Stimulated activated naive CD8-positive, alpha-beta T cell treated with anti-CD3 and anti-CD28 coated beads, Interleukin-15, amount 100 ng/mL, for 72 hours (primary cell): Measurements from ENCODE around the gene SMIM36.
"Not testable (repeated sequence)": the region's sequence is repeated elsewhere in the genome, so short reads cannot be mapped to it uniquely, and the experiment has no call there.

ENCODE experiments used
- ATAC-seq: fragments of 150-1000 bp; cut with Tn5 transposase; 2 replicates; pipeline ENCODE4 v1.10.0; 2021; ENCODE audit warnings: mild to moderate bottlenecking, moderate library complexity
- DNase-seq, 2 donors: peaks; one replicate each; pipeline ENCODE4 v3.0.0; 2021 to 2022
- H3K27ac Mint-ChIP-seq, 2 donors: one replicate each; pipeline ENCODE4 v1.8.0; 2022; ENCODE audit warnings: mild to moderate bottlenecking in 2 of 2, mixed read lengths in 2 of 2, moderate library complexity in 2 of 2
- H3K27me3 Mint-ChIP-seq: one replicate; pipeline ENCODE4 v1.8.0; 2022; ENCODE audit warnings: mixed read lengths
- H3K4me1 Mint-ChIP-seq: one replicate; pipeline ENCODE4 v1.8.0; 2022; ENCODE audit warnings: mild to moderate bottlenecking, mixed read lengths
- H3K4me3 Mint-ChIP-seq, 2 donors: one replicate each; pipeline ENCODE4 v1.8.0; 2022; ENCODE audit warnings: mild to moderate bottlenecking in 2 of 2, mixed read lengths in 2 of 2, moderate library complexity in 1 of 2
- H3K9me3 Mint-ChIP-seq, 2 donors: one replicate each; pipeline ENCODE4 v1.8.0; 2022; ENCODE audit warnings: mixed read lengths in 2 of 2

Gene SMIM36

GRCh38 chr17:55480631-55481315 lies 30.5 kb downstream of the SMIM36 start:
- H3K27me3 Mint-ChIP-seq, result peaks cover 8% of the 10 kb centered on the region
- H3K4me1 Mint-ChIP-seq, result no peaks in the 10 kb centered on the region
- H3K9me3 Mint-ChIP-seq, result no peaks in the 10 kb centered on the region
- DNase-seq (no peak), ATAC-seq (no peak)
- H3K27ac Mint-ChIP-seq, result no peak overlapping the region
- H3K4me3 Mint-ChIP-seq, result no peak overlapping the region

- DNase-seq (no peak), ATAC-seq (no peak)
- Mint-ChIP-seq H3K27me3 (peaks cover 8% of the 10 kb centered on the region), H3K9me3 (no peaks in the 10 kb centered on the region), H3K4me3 (no peak overlapping the region), H3K27ac (peak overlapping the region in 1 of 2 donors; percentile 13), H3K4me1 (no peaks in the 10 kb centered on the region)
Observed at GRCh38 chr17:55479903-55480302, 31.3 kb downstream of the SMIM36 start.

GRCh38 chr17:55478971-55479370 lies 32.3 kb downstream of the SMIM36 start:
- no peak overlapping the region for H3K4me3 Mint-ChIP-seq
- ATAC-seq (no peak), DNase-seq (no peak)
- no peaks in the 10 kb centered on the region for H3K9me3 Mint-ChIP-seq
- no peaks in the 10 kb centered on the region for H3K4me1 Mint-ChIP-seq
- peaks cover 8% of the 10 kb centered on the region for H3K27me3 Mint-ChIP-seq
- no peak overlapping the region for H3K27ac Mint-ChIP-seq

GRCh38 chr17:55466671-55467070 lies 44.6 kb downstream of the SMIM36 start:
- H3K9me3 Mint-ChIP-seq, result no peaks in the 10 kb centered on the region
- H3K4me3 Mint-ChIP-seq, result no peak overlapping the region
- no peak for DNase-seq
- peaks cover 8% of the 10 kb centered on the region for H3K4me1 Mint-ChIP-seq
- H3K27me3 Mint-ChIP-seq, result no peaks in the 10 kb centered on the region
- no peak for ATAC-seq
- H3K27ac Mint-ChIP-seq, result no peak overlapping the region

- not testable (repeated sequence) for H3K4me3 Mint-ChIP-seq, H3K27ac Mint-ChIP-seq, DNase-seq, H3K9me3 Mint-ChIP-seq, H3K4me1 Mint-ChIP-seq, H3K27me3 Mint-ChIP-seq, ATAC-seq
Observed at GRCh38 chr17:55465771-55466170, 45.5 kb downstream of the SMIM36 start.

GRCh38 chr17:55463600-55463999 lies 47.7 kb downstream of the SMIM36 start:
- ATAC-seq, result peak; percentile 72
- peaks cover 15% of the 10 kb centered on the region for H3K4me1 Mint-ChIP-seq
- H3K27ac Mint-ChIP-seq, result peak overlapping the region in 1 of 2 donors; percentile 37
- DNase-seq, result peak in 1 of 2 donors; percentile 32
- H3K4me3 Mint-ChIP-seq, result no peak overlapping the region
- no peaks in the 10 kb centered on the region for H3K27me3 Mint-ChIP-seq
- H3K9me3 Mint-ChIP-seq, result no peaks in the 10 kb centered on the region

GRCh38 chr17:55462711-55463110 lies 48.5 kb downstream of the SMIM36 start:
- Mint-ChIP-seq H3K4me3 (no peak overlapping the region), H3K27me3 (no peaks in the 10 kb centered on the region), H3K4me1 (peaks cover 20% of the 10 kb centered on the region), H3K9me3 (no peaks in the 10 kb centered on the region), H3K27ac (no peak overlapping the region)
- no peak for ATAC-seq
- DNase-seq, result no peak

GRCh38 chr17:55462234-55462633 lies 49.0 kb downstream of the SMIM36 start:
- no peak overlapping the region for H3K27ac Mint-ChIP-seq
- ATAC-seq (no peak), DNase-seq (no peak)
- no peaks in the 10 kb centered on the region for H3K27me3 Mint-ChIP-seq
- H3K9me3 Mint-ChIP-seq, result no peaks in the 10 kb centered on the region
- no peak overlapping the region for H3K4me3 Mint-ChIP-seq
- peaks cover 20% of the 10 kb centered on the region for H3K4me1 Mint-ChIP-seq

- DNase-seq (peak; percentile 7 to 67), ATAC-seq (peak; percentile 98)
- H3K9me3 Mint-ChIP-seq, result no peaks in the 10 kb centered on the region
- H3K4me1 Mint-ChIP-seq, result peaks cover 20% of the 10 kb centered on the region
- peaks cover 1% of the 10 kb centered on the region for H3K27me3 Mint-ChIP-seq
- no peak overlapping the region for H3K27ac Mint-ChIP-seq
- no peak overlapping the region for H3K4me3 Mint-ChIP-seq
Observed at GRCh38 chr17:55458978-55459377, 52.3 kb downstream of the SMIM36 start.

GRCh38 chr17:55458287-55458900 lies 52.9 kb downstream of the SMIM36 start:
- no peak for ATAC-seq
- H3K4me3 Mint-ChIP-seq, result no peak overlapping the region

GRCh38 chr17:55456307-55457240 lies 54.7 kb downstream of the SMIM36 start:
- H3K27me3 Mint-ChIP-seq, result peaks cover 6% of the 10 kb centered on the region
- DNase-seq, result no peak
- no peak for ATAC-seq
- peak overlapping the region in 1 of 2 donors; percentile 45 for H3K27ac Mint-ChIP-seq
- H3K4me3 Mint-ChIP-seq, result no peak overlapping the region
- no peaks in the 10 kb centered on the region for H3K9me3 Mint-ChIP-seq
- peaks cover 20% of the 10 kb centered on the region for H3K4me1 Mint-ChIP-seq

More at GRCh38 chr17:55458287-55458900, 52.9 kb downstream of the SMIM36 start:
- DNase-seq, result no peak
- no peaks in the 10 kb centered on the region for H3K9me3 Mint-ChIP-seq
- H3K4me1 Mint-ChIP-seq, result peaks cover 14% of the 10 kb centered on the region
- peaks cover 6% of the 10 kb centered on the region for H3K27me3 Mint-ChIP-seq
- no peak overlapping the region for H3K27ac Mint-ChIP-seq

GRCh38 chr17:55454906-55455474 lies 56.3 kb downstream of the SMIM36 start:
- DNase-seq (no peak), ATAC-seq (no peak)
- Mint-ChIP-seq H3K27me3 (peaks cover 7% of the 10 kb centered on the region), H3K27ac (no peak overlapping the region), H3K4me1 (peaks cover 20% of the 10 kb centered on the region), H3K4me3 (no peak overlapping the region), H3K9me3 (no peaks in the 10 kb centered on the region)

GRCh38 chr17:55453839-55454557 lies 57.3 kb downstream of the SMIM36 start:
- ATAC-seq (no peak), DNase-seq (no peak)
- H3K27me3 Mint-ChIP-seq, result peaks cover 14% of the 10 kb centered on the region
- H3K4me3 Mint-ChIP-seq, result no peak overlapping the region
- H3K27ac Mint-ChIP-seq, result peak overlapping the region in 1 of 2 donors; percentile 77
- H3K4me1 Mint-ChIP-seq, result peaks cover 17% of the 10 kb centered on the region
- H3K9me3 Mint-ChIP-seq, result no peaks in the 10 kb centered on the region

GRCh38 chr17:55452139-55452790 lies 59.0 kb downstream of the SMIM36 start:
- peaks cover 8% of the 10 kb centered on the region for H3K4me1 Mint-ChIP-seq
- no peak for DNase-seq
- H3K4me3 Mint-ChIP-seq, result no peak overlapping the region
- peaks cover 14% of the 10 kb centered on the region for H3K27me3 Mint-ChIP-seq
- peak overlapping the region; percentile 27 to 48 for H3K27ac Mint-ChIP-seq
- H3K9me3 Mint-ChIP-seq, result no peaks in the 10 kb centered on the region
- ATAC-seq, result no peak
